Natural killer cell (primary cell): Measurements from ENCODE around the gene PPL. TPM values are rescaled to one million over a fixed set of nuclear protein-coding genes. Genes with fewer than 3 reads are reported as not detected.

Source experiments
- ATAC-seq, 3 donors: fragments of 150-1000 bp in 2 of 3; fragments of 200-7000 bp in 1 of 3; cut with Tn5 transposase; 1 replicate in 1 of 3; 2 replicates in 2 of 3; pipeline ENCODE4 v1.10.0; 2021; ENCODE audit warnings: mild to moderate bottlenecking in 2 of 3, moderate library complexity in 2 of 3
- DNase-seq, 2 donors: peaks; one replicate each; pipeline versions ENCODE4 v3.0.0 to v3.0.0-alpha.2; 2013 to 2021; ENCODE audit warnings: mixed read lengths in 1 of 2
- H3K27ac ChIP-seq: one replicate; pipeline ENCODE4 v1.5.1; 2013; ENCODE audit warnings: mild to moderate bottlenecking, low read length
- H3K27me3 ChIP-seq: one replicate; pipeline ENCODE4 v1.6.1; 2013; ENCODE audit warnings: low read length; ENCODE audit not compliant: control insufficient read depth, insufficient read depth
- H3K36me3 ChIP-seq: one replicate; pipeline ENCODE4 v1.6.1; 2013; ENCODE audit warnings: low read length; ENCODE audit not compliant: control insufficient read depth, insufficient read depth
- H3K4me1 ChIP-seq: one replicate; pipeline ENCODE4 v1.6.1; 2013; ENCODE audit warnings: low read length; ENCODE audit not compliant: control insufficient read depth, insufficient read depth
- H3K4me3 ChIP-seq: one replicate; pipeline ENCODE4 v1.5.1; 2013; ENCODE audit warnings: low read length
- H3K9me3 ChIP-seq: one replicate; pipeline ENCODE4 v1.6.1; 2013; ENCODE audit warnings: low read length; ENCODE audit not compliant: control insufficient read depth, insufficient read depth
- H3K27ac Mint-ChIP-seq, 2 donors: one replicate each; pipeline ENCODE4 v1.8.0; 2022; ENCODE audit warnings: mild to moderate bottlenecking in 2 of 2, mixed read lengths in 2 of 2, moderate library complexity in 1 of 2
- H3K27me3 Mint-ChIP-seq, 2 donors: one replicate each; pipeline ENCODE4 v1.8.0; 2022; ENCODE audit warnings: low read depth in 2 of 2, mixed read lengths in 2 of 2
- H3K36me3 Mint-ChIP-seq: one replicate; pipeline ENCODE4 v1.8.0; 2022; ENCODE audit warnings: mixed read lengths
- H3K4me1 Mint-ChIP-seq, 2 donors: one replicate each; pipeline ENCODE4 v1.8.0; 2022; ENCODE audit warnings: mixed read lengths in 2 of 2
- H3K4me3 Mint-ChIP-seq: one replicate; pipeline ENCODE4 v1.8.0; 2022; ENCODE audit warnings: mild to moderate bottlenecking, moderate library complexity, mixed read lengths
- H3K9me3 Mint-ChIP-seq, 2 donors: one replicate each; pipeline ENCODE4 v1.8.0; 2022; ENCODE audit warnings: mixed read lengths in 2 of 2
- CTCF ChIP-seq: fragments of 200-600 bp; IDR thresholded peaks from one replicate; pipeline ENCODE4 v1.8.0; 2022; ENCODE audit warnings: antibody characterized with exemption
- WGBS: methylation state at CpG from one replicate; pipeline ENCODE4 v1.1.7; 2013; ENCODE audit warnings: missing lambda C conversion rate; ENCODE audit not compliant: insufficient coverage; 5-methylcytosine and 5-hydroxymethylcytosine counted together
- intact Hi-C: fragments of 100-400 bp; cut with micrococcal nuclease; formaldehyde crosslinking; loops from one replicate; pipeline ENCODE4 v1.14.2; 2022
- total RNA-seq, 4 donors: library from RNA; stranded (reverse); fragments of 120-200 nt in 1 of 4; gene quantifications; one replicate each; pipeline versions ENCODE4 v1.2.3 to v1.2.4, GENCODE V29; 2013 to 2022

Gene PPL
- total RNA-seq, 3 donors from 2014 or later (not counting 1 experiment from before 2014, with no cell fraction given) = not detected

- H3K9me3 ChIP-seq = no peaks in the 10 kb centered on the region
- Mint-ChIP-seq H3K4me1 (peaks cover 48 to 55% of the 10 kb centered on the region in 2 donors), H3K4me3 (no peak overlapping the region), H3K36me3 (peaks cover 11% of the 10 kb centered on the region), H3K9me3 (no peaks in the 10 kb centered on the region), H3K27ac (peak overlapping the region in 1 of 2 donors; percentile 22), H3K27me3 (no peaks in the 10 kb centered on the region)
- no peaks in the 10 kb centered on the region for H3K4me1 ChIP-seq
- no peaks in the 10 kb centered on the region for H3K27me3 ChIP-seq
- ATAC-seq = no peak
- intact Hi-C loops = no loop called here
- H3K27ac ChIP-seq = no peak overlapping the region
- TF ChIP-seq CTCF = no peak
- DNase-seq = no peak
- 100% methylated on average over 5 of the region's 5 CpGs for WGBS
- H3K36me3 ChIP-seq = peaks cover 49% of the 10 kb centered on the region
- no peak overlapping the region for H3K4me3 ChIP-seq
Measured at GRCh38 chr16:4868026-4868425, 68.9 kb downstream of the PPL start.

GRCh38 chr16:4866586-4866985, 70.4 kb downstream of the PPL start:
- no peak overlapping the region for H3K27ac ChIP-seq
- intact Hi-C loops = no loop called here
- no peaks in the 10 kb centered on the region for H3K4me1 ChIP-seq
- H3K4me1 Mint-ChIP-seq = peaks cover 48 to 56% of the 10 kb centered on the region in 2 donors
- no peaks in the 10 kb centered on the region for H3K9me3 ChIP-seq
- H3K27me3 Mint-ChIP-seq = no peaks in the 10 kb centered on the region
- H3K4me3 ChIP-seq = no peak overlapping the region
- H3K36me3 ChIP-seq = peaks cover 51% of the 10 kb centered on the region
- H3K27me3 ChIP-seq = no peaks in the 10 kb centered on the region
- H3K36me3 Mint-ChIP-seq = peaks cover 9% of the 10 kb centered on the region
- H3K9me3 Mint-ChIP-seq = no peaks in the 10 kb centered on the region
- 96% methylated on average over 12 of the region's 12 CpGs for WGBS
- no peak for ATAC-seq
- no peak for DNase-seq
- H3K27ac Mint-ChIP-seq = peak overlapping the region in 1 of 2 donors; percentile 25
- no peak for TF ChIP-seq CTCF
- no peak overlapping the region for H3K4me3 Mint-ChIP-seq

DNA sequence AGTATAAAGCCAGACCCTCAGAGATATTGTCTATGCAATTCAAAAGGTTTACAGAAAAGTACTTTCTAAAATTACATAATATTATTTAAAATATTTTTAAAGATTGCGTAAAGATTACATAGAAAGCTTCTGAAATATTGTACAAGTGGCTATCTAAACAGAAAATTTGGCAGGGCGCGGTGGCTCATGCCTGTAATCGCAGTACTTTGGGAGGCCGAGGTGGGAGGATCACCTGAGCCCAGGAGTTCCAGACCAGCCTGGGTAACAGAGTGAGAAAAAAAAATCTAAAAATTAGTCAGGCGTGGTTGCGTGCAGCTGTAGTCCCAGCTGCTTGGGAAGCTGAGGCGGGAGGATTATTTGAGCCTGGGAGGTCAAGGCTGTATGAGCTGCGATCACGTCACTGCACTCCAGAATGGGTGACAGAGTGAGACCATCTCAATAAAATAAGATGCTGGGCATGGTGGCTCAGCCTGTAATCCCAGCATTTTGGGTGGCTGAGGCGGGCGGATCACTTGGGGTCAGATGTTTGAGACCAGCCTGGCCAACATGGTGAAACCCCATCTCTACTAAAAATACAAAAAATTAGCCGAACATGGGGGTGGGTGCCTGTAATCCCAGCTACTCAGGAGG, 71.6 kb downstream of the PPL start:
- intact Hi-C loops = no loop called here
- Mint-ChIP-seq H3K9me3 (no peaks in the 10 kb centered on the region), H3K4me1 (peaks cover 40 to 47% of the 10 kb centered on the region in 2 donors), H3K4me3 (no peak overlapping the region), H3K36me3 (peaks cover 9% of the 10 kb centered on the region), H3K27ac (no peak overlapping the region), H3K27me3 (no peaks in the 10 kb centered on the region)
- no peaks in the 10 kb centered on the region for H3K4me1 ChIP-seq
- no peak overlapping the region for H3K4me3 ChIP-seq
- no peak for TF ChIP-seq CTCF
- 98% methylated on average over 13 of the region's 13 CpGs for WGBS
- no peak overlapping the region for H3K27ac ChIP-seq
- H3K27me3 ChIP-seq = no peaks in the 10 kb centered on the region
- H3K9me3 ChIP-seq = no peaks in the 10 kb centered on the region
- H3K36me3 ChIP-seq = peaks cover 53% of the 10 kb centered on the region
- DNase-seq (no peak), ATAC-seq (no peak)

DNA sequence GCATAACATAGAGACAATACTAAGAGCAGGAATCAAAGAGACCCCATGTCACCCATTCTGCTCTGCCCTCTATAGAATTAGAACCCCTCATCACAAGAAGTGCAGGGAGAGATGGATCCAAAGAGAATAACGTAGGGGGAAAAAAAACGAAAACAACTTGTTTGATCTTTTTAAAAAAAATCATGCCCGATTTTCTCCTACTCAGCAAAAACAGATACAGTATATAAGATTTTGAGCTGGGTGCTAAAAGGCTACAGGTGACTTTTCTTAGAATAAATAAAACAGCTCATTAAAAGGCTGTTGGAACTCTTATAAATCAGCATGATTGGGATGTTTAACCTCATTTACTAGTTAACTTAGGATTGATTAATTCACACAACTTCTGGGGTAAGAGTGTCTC, 72.2 kb downstream of the PPL start:
- no peak for TF ChIP-seq CTCF
- peaks cover 5% of the 10 kb centered on the region for H3K36me3 Mint-ChIP-seq
- DNase-seq = no peak
- Histone ChIP-seq H3K4me1 (no peaks in the 10 kb centered on the region), H3K27me3 (no peaks in the 10 kb centered on the region), H3K36me3 (peaks cover 53% of the 10 kb centered on the region), H3K27ac (no peak overlapping the region), H3K9me3 (no peaks in the 10 kb centered on the region), H3K4me3 (no peak overlapping the region)
- no peak for ATAC-seq
- H3K4me1 Mint-ChIP-seq = peaks cover 35 to 47% of the 10 kb centered on the region in 2 donors
- intact Hi-C loops = no loop called here
- H3K4me3 Mint-ChIP-seq = no peak overlapping the region
- H3K9me3 Mint-ChIP-seq = no peaks in the 10 kb centered on the region
- H3K27ac Mint-ChIP-seq = no peak overlapping the region
- no CpG with 5 or more reads among the region's 3 CpGs for WGBS
- no peaks in the 10 kb centered on the region for H3K27me3 Mint-ChIP-seq
